Measurements from ENCODE around the gene GIPC2. TPM values are rescaled to one million over a fixed set of nuclear protein-coding genes. Genes with fewer than 3 reads are reported as not detected.

GIPC2 gene
- total and polyA plus RNA-seq, 9 of the 15 experiments (the other 6 are each of a cell fraction or from before 2014, with no cell fraction given), result 0.01 to 0.05 (median 0.04) TPM; not detected in 3

- intact Hi-C loops (cut with micrococcal nuclease), result no loop called here
- no peak for TF ChIP-seq ZNF324 (CRISPR knock-in tag; IDR thresholded peaks at IDR 0.05)
- TF ChIP-seq CHD7 (IDR thresholded peaks at IDR 0.05; ENCODE audit: low read depth, low read length), result no peak
- no peak for TF ChIP-seq ZFP1 (CRISPR knock-in tag; IDR thresholded peaks at IDR 0.05)
- no peak for TF ChIP-seq PHF21A (IDR thresholded peaks at IDR 0.05; ENCODE audit: borderline replicate concordance, low read depth)
- TF ChIP-seq MBD1 (CRISPR knock-in tag; IDR thresholded peaks at IDR 0.05), result no peak
- TF ChIP-seq CHAMP1 (IDR thresholded peaks at IDR 0.05), result no peak
- peak; percentile 74; the same call in 1 of the 2 replicates for TF ChIP-seq FOXJ2 (tag; IDR thresholded peaks at IDR 0.05)
Measured at GRCh38 chr1:78038071-78038470, 7.7 kb upstream of the GIPC2 start.

More at GRCh38 chr1:78038071-78038470, 7.7 kb upstream of the GIPC2 start:
- DNase-seq (ENCODE audit: extremely low read depth in 1 of 4, low spot score in 3 of 4), result no peak
- no peak for ATAC-seq
- no peak overlapping the region for H3K9ac ChIP-seq (ENCODE audit: insufficient read depth in 1 of 2, low read depth in 2 of 2, low read length in 2 of 2)
- H3K9me1 ChIP-seq (ENCODE audit: control insufficient read depth, insufficient read depth, low read length), result no peaks in the 10 kb centered on the region
- ChIA-PET CTCF (ENCODE audit: low intra/inter-chr PET ratio) (no interaction called here), POLR2A (interaction anchor here (2.2 kb wide), 1 partner anchor 33 kb away, joined by 8 read pairs; the partner anchor contains the start of gene DNAJB4)
- H3K4me2 ChIP-seq (ENCODE audit: insufficient read depth, low read length), result no peak overlapping the region
- H2AFZ ChIP-seq (ENCODE audit: low read depth, low read length), result peak overlapping the region; percentile 39; the same call in 1 of the 2 replicates
- H3K27me3 ChIP-seq (ENCODE audit: control insufficient read depth in 2 of 2, insufficient read depth in 2 of 2, low read length in 2 of 2), result no peaks in the 10 kb centered on the region
- in situ Hi-C loops (cut with MboI), result no loop called here
- no peaks in the 10 kb centered on the region for H3K79me2 ChIP-seq (ENCODE audit: control insufficient read depth, insufficient read depth, low read length)
- no peaks in the 10 kb centered on the region for H3K36me3 ChIP-seq (ENCODE audit: control insufficient read depth, insufficient read depth, low read length)
- no peaks in the 10 kb centered on the region for H4K20me1 ChIP-seq (replicated peaks; ENCODE audit: control insufficient read depth, insufficient read depth, low read length)
- no peak overlapping the region for H3K4me3 ChIP-seq
- 43% methylated on average over 2 of the region's 2 CpGs for WGBS (ENCODE audit: insufficient coverage, low coverage, missing lambda C conversion rate)
- no peak overlapping the region for H3K27ac ChIP-seq (ENCODE audit: extremely low read depth, low read depth, low read length)
- H3K9me3 ChIP-seq (replicated peaks; ENCODE audit: control insufficient read depth, insufficient read depth, low read depth, low read length), result no peaks in the 10 kb centered on the region
- FAIRE-seq, result no peak
- peaks cover 0 to 10% of the 10 kb centered on the region in 2 experiments; a peak in 2 of 5 replicates for H3K4me1 ChIP-seq (replicated peaks in 1 of 2; ENCODE audit: control insufficient read depth in 2 of 2, insufficient read depth in 2 of 2, low read length in 2 of 2)
- BruUV-seq (replicated peaks), result no TSS peak

All from K562 (cell line).